ENCODE measurements around the gene UQCC3. TPM values are rescaled to one million over a fixed set of nuclear protein-coding genes. Genes with fewer than 3 reads are reported as not detected.

UQCC3 gene, protein sequence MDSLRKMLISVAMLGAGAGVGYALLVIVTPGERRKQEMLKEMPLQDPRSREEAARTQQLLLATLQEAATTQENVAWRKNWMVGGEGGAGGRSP
- 27.7 and 35.5 TPM in 2 replicates for total RNA-seq (2014; rRNA removed; shearing (Covaris generic))

DNA sequence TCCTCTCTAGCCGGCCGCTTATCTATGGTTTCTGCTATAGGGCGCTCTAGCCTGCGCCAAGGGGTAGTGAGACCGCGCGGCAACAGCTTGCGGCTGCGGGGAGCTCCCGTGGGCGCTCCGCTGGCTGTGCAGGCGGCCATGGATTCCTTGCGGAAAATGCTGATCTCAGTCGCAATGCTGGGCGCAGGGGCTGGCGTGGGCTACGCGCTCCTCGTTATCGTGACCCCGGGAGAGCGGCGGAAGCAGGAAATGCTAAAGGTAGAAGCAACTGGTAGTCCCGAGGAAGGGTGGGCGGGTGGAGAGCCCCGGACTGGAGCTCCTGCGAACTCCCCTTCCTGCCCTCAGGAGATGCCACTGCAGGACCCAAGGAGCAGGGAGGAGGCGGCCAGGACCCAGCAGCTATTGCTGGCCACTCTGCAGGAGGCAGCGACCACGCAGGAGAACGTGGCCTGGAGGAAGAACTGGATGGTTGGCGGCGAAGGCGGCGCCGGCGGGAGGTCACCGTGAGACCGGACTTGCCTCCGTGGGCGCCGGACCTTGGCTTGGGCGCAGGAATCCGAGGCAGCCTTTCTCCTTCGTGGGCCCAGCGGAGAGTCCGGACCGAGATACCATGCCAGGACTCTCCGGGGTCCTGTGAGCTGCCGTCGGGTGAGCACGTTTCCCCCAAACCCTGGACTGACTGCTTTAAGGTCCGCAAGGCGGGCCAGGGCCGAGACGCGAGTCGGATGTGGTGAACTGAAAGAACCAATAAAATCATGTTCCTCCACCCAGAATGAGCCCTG, at the start of gene UQCC3, which contains the start of gene LBHD1:
Gene UQCC3 (plus strand): TSS at position 66 of the 782 bp plus-strand sequence. CDS start 73 bp downstream, at position 139.
Gene LBHD1 (minus strand): TSS at position 660 of the 782 bp plus-strand sequence. CDS start 2,236 bp downstream, outside the sequence.

DNA sequence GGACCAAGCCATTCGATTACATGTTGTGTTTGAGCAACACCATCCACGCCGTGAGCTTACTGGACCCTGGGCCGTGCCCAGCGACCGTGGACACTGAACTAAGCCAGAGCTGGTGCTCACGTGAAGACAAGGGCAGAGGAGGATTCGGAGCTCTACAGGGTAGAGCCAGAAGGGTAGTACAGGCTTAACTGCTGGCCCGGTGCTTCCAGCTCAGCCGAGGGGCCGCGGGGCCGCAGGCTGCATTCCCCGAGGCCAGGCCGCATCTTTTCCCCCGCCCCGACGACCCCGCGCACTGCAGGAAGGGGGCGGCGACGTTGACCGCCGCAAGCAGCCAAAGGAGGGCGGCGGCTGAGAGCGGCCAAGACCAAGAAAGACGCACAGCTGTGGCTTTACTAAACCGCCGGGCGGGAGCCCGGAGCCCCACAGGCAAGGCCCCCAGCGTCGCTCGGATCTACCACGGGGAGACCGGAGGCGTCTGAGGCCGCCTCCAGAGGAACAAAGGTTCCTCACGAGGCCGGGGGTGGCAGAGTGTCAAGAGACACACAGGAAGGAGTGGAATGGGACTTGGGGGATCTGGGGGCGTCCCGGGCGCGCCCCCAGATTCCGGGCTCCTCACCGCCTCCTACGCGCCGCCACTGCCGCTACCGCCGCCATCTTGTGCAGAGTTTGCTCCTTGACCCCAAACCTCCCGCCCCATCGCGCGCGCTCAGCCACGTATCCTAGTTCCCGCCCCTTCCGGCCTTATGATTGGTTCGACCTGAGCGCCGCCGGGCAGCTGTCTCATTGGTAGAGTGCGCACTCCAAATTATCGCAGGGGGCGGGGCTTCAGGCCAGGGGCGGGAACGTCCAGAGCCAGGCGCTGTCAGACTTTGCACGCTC, 25.3 kb upstream of the UQCC3 start, which contains the start of gene GANAB:
Gene GANAB (minus strand): TSS at position 668 of the 879 bp plus-strand sequence. CDS start 14 bp downstream, at position 654.

DNA sequence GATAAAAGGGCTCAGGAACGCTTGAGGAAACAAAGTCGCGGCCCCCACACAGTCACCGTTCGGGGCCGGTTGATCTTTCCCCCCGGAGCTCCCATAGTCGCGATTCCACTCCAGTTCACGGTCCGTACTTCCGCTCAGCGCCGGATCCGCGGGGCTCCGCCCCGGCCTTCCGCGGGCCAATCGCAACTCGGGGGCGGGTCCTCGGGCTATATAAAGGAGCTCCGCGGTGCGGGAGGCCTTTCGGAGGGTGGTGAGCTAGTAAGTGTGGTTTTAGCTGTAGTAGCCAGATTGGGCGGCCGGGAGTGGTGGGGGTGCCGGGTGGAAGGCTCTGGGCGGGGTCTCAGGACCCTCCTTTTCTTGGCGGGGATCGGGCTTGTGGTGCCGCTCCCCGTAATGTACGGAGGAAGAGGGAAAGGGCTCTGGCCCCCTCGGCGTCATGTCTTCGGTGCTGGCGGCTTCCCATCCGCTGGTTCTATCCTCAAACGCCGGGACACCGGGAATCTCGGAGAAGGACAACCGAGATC, 6.3 kb upstream of the UQCC3 start, which contains the start of the genes C11orf98 and CSKMT:
Gene C11orf98 (minus strand): TSS at position 136 of the 524 bp plus-strand sequence. CDS start 41 bp downstream, at position 95.
Gene CSKMT (plus strand): TSS at position 238 of the 524 bp plus-strand sequence. CDS start 568 bp downstream, outside the sequence.

DNA sequence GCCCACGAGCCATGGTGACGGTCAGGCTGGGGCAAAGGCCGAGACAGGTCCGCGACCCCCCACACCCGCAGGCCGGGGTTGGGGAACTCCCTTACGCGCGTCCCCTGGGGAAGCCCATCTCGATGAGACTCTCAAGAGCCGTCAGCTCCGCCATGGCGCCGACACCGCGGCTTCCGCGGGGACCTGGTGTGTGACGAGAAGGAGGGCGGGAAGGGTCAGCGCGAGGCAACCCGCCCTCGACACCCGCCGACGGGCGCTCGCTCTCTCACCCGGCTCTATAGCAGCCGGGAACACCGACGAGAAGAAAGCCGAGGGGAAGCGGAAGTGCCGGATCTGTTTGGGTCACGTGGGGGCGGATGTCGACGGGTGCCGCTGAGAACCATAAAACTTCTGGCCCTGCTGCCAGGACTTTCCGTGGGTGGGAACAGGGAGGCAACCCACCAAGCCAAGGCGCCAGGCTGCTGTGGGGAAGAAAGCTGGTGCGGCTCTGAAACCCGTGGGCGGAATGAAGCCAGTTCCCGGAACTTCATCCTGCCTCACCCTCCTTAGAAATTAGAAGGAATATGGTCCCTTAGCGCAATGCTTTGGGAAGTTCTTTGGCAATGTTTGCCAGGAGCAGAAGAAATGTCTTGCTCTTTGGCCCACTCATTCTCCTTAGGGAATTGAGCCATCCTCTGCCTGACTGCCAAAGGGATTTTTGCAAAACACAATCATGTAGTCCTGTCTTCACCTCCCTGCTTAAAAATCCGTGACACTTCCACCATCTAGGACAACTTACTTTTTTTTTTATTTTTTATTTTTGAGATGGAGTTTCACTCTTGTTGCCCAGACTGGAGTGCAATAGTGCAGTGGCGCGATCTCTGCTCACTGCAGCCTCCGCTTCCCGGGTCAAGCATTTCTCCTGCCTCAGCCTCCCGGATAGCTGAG, 7.6 kb downstream of the UQCC3 start, which contains the start of gene UBXN1:
Gene UBXN1 (minus strand): TSS at position 304 of the 927 bp plus-strand sequence. CDS start 150 bp downstream, at position 154.

DNA sequence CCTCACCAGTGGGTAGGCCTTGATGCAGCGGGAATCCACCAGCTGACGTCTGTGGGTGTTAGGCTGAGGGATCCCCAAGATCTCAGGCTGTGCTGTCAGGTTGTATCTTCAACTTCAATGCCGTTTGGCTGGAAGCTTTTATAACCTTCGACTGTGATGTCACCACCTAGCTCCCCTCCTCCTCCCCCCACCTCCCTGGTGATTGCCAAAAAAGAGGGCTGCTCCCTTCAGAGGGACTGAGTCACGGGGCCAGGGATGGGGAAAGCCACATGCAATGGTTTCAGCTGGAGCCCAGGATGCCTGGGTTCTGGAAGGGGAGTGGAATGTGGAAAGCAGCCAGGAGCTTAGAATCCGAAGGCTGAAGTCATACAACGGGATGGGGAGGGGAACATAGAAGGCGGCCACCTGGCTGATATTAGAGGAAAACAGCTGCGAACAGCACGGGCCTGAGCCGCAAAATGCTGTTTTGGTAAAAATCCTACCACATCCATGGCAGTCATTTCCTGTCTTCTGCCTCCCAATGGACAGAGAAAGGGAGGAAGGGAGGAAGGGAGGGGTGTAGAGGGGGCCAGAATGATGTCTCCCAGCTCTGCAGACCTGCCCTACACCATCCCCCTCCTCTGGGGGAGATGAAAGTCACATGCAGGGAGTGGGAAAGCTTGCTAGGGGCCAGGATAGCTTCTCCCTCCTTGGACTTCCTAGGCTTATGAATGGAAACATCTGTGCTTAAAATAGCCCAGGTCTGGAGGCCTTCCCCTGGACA, 18.1 kb downstream of the UQCC3 start, which contains the start of gene LRRN4CL:
Gene LRRN4CL (minus strand): TSS at position 110 of the 763 bp plus-strand sequence. CDS start 1,022 bp downstream, outside the sequence.

DNA sequence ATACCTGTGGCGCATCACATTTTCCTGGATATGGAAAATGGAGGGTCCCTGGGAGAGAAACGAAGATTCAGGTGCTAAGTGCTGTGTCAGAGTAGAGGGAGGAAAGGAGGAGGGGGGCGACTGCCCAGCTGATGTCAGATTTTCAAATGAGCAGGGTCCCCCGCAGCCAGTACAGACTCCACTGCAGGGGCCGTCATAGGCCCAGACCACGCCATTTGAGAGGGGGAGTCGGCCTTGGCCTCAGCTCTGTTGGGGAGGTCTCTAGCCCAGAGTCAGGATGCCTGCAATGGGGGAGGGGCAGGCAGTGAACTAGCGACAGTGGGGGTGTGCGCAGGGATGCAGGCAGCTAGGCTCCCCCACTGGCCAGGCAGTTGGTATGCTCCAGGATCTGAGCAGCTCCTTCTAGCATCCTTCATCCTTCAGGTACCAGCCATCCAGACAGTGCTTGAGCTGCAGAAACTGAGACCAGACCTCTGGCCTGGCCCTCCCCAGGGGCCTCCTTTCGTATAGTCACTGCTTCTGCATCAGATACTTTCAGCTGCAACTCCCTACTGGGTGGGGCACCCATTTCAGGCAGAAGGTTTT, 35.9 kb downstream of the UQCC3 start, which contains the start of the genes BSCL2 and GNG3:
Gene BSCL2 (minus strand): TSS at position 148 of the 585 bp plus-strand sequence. CDS start 229 bp downstream, outside the sequence.
Gene GNG3 (plus strand): TSS at position 400 of the 585 bp plus-strand sequence. CDS start 620 bp downstream, outside the sequence.

Small RNA genes within 50 kb of the gene (small RNA-seq; reads per million reads assigned to genes)
- gene SNORA57 = not detected

Other genes with a start within 250 kb of the UQCC3 start
- 205 and 216 TPM in 2 replicates for gene AHNAK, start 124.9 kb upstream of the UQCC3 start, total RNA-seq (2014; rRNA removed; shearing (Covaris generic))
- 2,191 and 2,371 TPM in 2 replicates for gene EEF1G, start 97.8 kb upstream of the UQCC3 start, total RNA-seq (2014; rRNA removed; shearing (Covaris generic))
- 18.9 and 28.1 TPM in 2 replicates for gene TUT1, start 80.2 kb upstream of the UQCC3 start, total RNA-seq (2014; rRNA removed; shearing (Covaris generic))
- 153 and 165 TPM in 2 replicates for gene MTA2, start 69.8 kb upstream of the UQCC3 start, total RNA-seq (2014; rRNA removed; shearing (Covaris generic))
- gene EML3, start 58.9 kb upstream of the UQCC3 start, total RNA-seq (2014; rRNA removed; shearing (Covaris generic)) = 41.0 and 43.7 TPM in 2 replicates
- 8.4 and 13.0 TPM in 2 replicates for gene ROM1, start 58.4 kb upstream of the UQCC3 start, total RNA-seq (2014; rRNA removed; shearing (Covaris generic))
- 84.1 and 103 TPM in 2 replicates for gene B3GAT3, start 49.7 kb upstream of the UQCC3 start, total RNA-seq (2014; rRNA removed; shearing (Covaris generic))
- 234 and 237 TPM in 2 replicates for gene GANAB, start 25.1 kb upstream of the UQCC3 start, total RNA-seq (2014; rRNA removed; shearing (Covaris generic))
- 21.1 and 24.6 TPM in 2 replicates for gene INTS5, start 18.4 kb upstream of the UQCC3 start, total RNA-seq (2014; rRNA removed; shearing (Covaris generic))
- 258 and 334 TPM in 2 replicates for gene C11orf98, start 6.5 kb upstream of the UQCC3 start, total RNA-seq (2014; rRNA removed; shearing (Covaris generic))
- gene CSKMT, start 6.4 kb upstream of the UQCC3 start, total RNA-seq (2014; rRNA removed; shearing (Covaris generic)) = 19.2 and 33.6 TPM in 2 replicates
- gene LBHD1, start 594 bp downstream of the UQCC3 start, total RNA-seq (2014; rRNA removed; shearing (Covaris generic)) = 9.0 and 13.3 TPM in 2 replicates
- 306 and 324 TPM in 2 replicates for gene UBXN1, start 7.4 kb downstream of the UQCC3 start, total RNA-seq (2014; rRNA removed; shearing (Covaris generic))
- 0.21 and 0.23 TPM in 2 replicates for gene LRRN4CL, start 17.9 kb downstream of the UQCC3 start, total RNA-seq (2014; rRNA removed; shearing (Covaris generic))
- 87.7 and 115 TPM in 2 replicates for gene BSCL2, start 35.8 kb downstream of the UQCC3 start, total RNA-seq (2014; rRNA removed; shearing (Covaris generic))
- not detected in 2 replicates for gene GNG3, start 36.0 kb downstream of the UQCC3 start, total RNA-seq (2014; rRNA removed; shearing (Covaris generic))
- 13.6 and 14.1 TPM in 2 replicates for gene HNRNPUL2, start 55.8 kb downstream of the UQCC3 start, total RNA-seq (2014; rRNA removed; shearing (Covaris generic))
- gene TTC9C, start 56.8 kb downstream of the UQCC3 start, total RNA-seq (2014; rRNA removed; shearing (Covaris generic)) = 37.5 and 48.1 TPM in 2 replicates
- gene ZBTB3, start 82.5 kb downstream of the UQCC3 start, total RNA-seq (2014; rRNA removed; shearing (Covaris generic)) = 5.0 and 6.7 TPM in 2 replicates
- gene POLR2G, start 89.9 kb downstream of the UQCC3 start, total RNA-seq (2014; rRNA removed; shearing (Covaris generic)) = 143 and 148 TPM in 2 replicates
- 33.0 and 39.5 TPM in 2 replicates for gene TAF6L, start 99.7 kb downstream of the UQCC3 start, total RNA-seq (2014; rRNA removed; shearing (Covaris generic))
- 61.4 and 91.5 TPM in 2 replicates for gene TMEM179B, start 115.7 kb downstream of the UQCC3 start, total RNA-seq (2014; rRNA removed; shearing (Covaris generic))
- gene TMEM223, start 120.3 kb downstream of the UQCC3 start, total RNA-seq (2014; rRNA removed; shearing (Covaris generic)) = 47.6 and 57.5 TPM in 2 replicates
- gene NXF1, start 133.8 kb downstream of the UQCC3 start, total RNA-seq (2014; rRNA removed; shearing (Covaris generic)) = 35.6 and 42.9 TPM in 2 replicates
- 33.8 and 38.8 TPM in 2 replicates for gene STX5, start 160.4 kb downstream of the UQCC3 start, total RNA-seq (2014; rRNA removed; shearing (Covaris generic))
- 1.5 TPM in 1 of 2 replicates, not detected in the other for gene TEX54, start 161.2 kb downstream of the UQCC3 start, total RNA-seq (2014; rRNA removed; shearing (Covaris generic))
- 204 and 215 TPM in 2 replicates for gene WDR74, start 167.9 kb downstream of the UQCC3 start, total RNA-seq (2014; rRNA removed; shearing (Covaris generic))
- 739 and 838 TPM in 2 replicates for gene SLC3A2, start 209.2 kb downstream of the UQCC3 start, total RNA-seq (2014; rRNA removed; shearing (Covaris generic))
- gene CHRM1, start 249.7 kb downstream of the UQCC3 start, total RNA-seq (2014; rRNA removed; shearing (Covaris generic)) = 0.30 and 0.56 TPM in 2 replicates